GM18861 (cell line): ENCODE results near the gene ATF6.
"Not testable (repeated sequence)": the region's sequence is repeated elsewhere in the genome, so short reads cannot be mapped to it uniquely, and the experiment has no call there.

ENCODE experiments used
- ATAC-seq: cut with Tn5 transposase; IDR thresholded peaks from one replicate; pipeline ENCODE4 v1.9.1; 2021; ENCODE audit not compliant: unreplicated experiment

The ATF6 gene

DNA sequence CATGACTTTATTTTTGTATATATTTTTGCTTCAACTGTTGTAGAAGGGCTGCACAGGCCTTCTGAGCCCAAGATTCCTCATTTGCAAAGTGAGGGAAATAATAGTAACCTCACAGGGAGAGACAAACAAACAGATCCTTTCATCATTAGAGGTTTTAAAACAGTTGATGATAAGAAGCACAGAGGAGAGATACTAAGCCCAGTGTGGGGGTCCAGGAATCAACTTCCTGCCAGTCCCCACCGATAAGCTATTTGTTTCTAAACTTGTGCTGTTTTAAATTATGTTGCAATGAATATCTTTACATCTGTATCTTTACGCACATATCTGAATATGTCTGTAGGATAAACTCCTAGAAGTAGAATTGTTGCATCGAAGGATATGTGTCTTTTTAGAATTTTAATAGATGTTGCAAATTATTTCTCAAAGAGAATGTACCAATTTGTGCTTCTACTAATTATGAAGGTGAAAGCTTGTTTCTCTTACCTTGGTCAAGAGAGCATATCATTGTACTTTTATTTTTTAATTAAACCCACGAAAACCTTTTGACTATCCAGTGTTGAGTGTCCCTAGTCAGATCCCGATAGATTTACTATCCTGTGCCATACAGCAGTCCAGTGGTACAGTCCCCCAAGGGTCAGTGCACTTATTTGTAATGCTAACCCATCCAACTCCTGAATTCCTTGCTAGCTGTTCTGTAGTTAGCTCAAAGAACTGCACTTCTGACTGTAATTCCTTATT, 34.0 kb upstream of the ATF6 start:
- ATAC-seq: no peak

- ATAC-seq: no peak
Observed at GRCh38 chr1:161733526-161733925, 32.6 kb upstream of the ATF6 start.

GRCh38 chr1:161735837-161736236, 30.3 kb upstream of the ATF6 start:
- no peak for ATAC-seq

GRCh38 chr1:161736335-161736969, 29.7 kb upstream of the ATF6 start:
- no peak for ATAC-seq

DNA sequence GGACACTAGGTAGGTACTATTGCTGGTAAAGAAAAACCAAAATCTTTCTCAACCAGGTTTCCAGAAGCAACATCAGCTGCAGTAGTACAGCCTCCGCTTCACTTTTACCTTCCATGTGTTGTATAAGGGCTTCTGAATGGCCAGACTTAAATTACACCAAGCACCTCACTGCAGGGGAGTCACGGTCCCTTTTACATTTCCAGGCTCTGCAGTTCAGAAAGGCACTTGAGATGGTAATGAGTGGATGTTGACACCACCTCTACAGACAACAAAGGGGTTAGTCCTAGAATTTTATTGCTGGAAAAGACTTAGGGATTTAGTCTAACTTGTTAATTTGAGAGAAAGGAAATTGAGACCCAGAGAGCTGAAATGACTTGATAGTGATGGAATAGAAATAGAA, 28.5 kb upstream of the ATF6 start:
- ATAC-seq: no peak

DNA sequence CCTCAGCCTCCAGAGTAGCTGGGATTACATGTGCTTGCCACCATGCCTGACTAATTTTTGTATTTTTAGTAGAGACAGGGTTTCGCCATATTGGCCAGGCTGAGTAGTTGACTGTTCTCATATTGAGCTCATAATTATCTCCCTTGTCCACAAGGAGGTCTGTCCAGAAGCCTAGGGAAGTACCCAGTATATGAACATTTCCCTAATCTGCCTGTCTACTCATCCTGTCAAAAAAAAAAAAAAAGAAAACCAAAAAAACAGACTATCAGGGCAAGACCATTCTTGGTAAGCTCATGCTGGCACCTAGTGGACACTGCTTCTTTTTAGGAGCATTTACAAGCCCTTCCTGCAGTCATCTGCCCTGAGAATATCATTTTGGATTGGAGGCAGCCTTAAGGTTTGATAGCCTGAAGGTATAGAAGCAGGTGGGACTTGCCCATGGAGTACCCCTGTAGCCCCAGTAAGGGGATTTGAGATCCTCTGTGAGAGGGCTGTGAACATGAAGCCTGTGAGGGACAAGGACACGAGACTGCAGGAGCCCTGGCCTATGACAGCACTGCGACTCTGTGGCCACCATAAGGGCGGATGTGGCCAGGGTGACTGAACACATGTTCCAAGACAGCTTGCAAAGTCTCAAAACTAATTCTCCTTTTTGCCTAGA, 27.4 kb upstream of the ATF6 start:
- peak; percentile 44 for ATAC-seq

GRCh38 chr1:161739865-161740566, 26.1 kb upstream of the ATF6 start:
- no peak for ATAC-seq

DNA sequence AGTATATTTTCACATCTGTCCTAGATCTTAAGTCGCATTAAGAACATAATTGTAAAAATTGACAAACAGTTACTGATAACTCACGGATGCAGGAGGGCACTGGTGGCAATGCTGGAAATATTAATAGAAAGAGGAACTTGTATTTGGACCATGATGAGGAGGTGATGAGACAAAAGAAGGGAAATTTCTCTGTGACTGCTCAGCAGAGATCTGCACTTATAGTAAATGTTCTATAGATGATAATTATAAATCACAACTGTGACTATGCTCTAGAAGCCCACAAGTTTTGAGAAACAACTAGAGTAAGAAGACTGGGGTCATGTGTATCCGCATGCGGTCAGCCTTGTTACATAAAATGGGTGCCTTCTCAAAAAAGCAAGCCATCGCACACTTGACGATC, 25.2 kb upstream of the ATF6 start:
- no peak for ATAC-seq

DNA sequence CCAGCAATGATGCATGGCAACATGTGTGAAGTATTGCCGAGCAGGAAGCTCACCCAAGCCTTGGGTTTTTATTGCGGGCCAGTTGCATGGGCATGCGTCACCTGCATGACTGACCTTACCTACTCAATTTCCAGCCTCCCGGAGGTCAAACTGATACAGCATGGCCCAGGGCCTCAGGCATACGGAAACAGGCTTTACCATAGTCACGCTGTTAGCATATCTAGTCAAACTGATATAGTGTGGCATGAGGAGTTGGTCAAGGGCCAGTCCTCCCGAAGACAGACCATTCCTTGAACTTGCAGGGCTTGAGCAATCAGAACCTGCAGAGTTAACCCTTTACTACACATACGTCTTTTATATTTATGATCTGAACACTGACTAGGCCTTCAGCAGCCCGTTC, 22.9 kb upstream of the ATF6 start:
- ATAC-seq: no peak

DNA sequence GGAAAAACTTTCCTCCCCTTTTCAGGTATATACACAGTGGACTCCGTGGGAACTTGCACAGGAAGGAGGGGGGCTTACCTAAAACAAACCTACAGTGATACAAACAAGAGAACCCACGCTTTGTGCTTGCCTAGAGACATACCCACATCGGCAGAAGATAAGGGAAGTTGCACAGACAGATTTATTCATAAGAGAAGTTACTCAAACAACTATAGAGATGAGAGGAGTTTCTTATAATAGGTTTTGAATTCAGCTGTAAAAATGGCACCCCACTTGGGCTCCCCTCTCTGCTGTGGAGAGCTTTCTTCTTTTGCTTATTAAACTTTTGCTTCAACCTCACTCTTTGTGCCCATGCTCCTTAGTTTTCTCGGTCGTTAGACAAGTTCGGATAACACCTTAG, 18.3 kb upstream of the ATF6 start:
- no peak for ATAC-seq

GRCh38 chr1:161749509-161750407, 16.4 kb upstream of the ATF6 start, which contains the start of gene DUSP12:
TSS of gene DUSP12 (plus strand) at chr1:161749786. CDS start at chr1:161749802, 16 bp downstream.
- peak; percentile 97 for ATAC-seq

GRCh38 chr1:161763522-161764098, 2.5 kb upstream of the ATF6 start:
- ATAC-seq: no peak

- no peak for ATAC-seq
Observed at GRCh38 chr1:161768461-161768860, 2.3 kb downstream of the ATF6 start.

DNA sequence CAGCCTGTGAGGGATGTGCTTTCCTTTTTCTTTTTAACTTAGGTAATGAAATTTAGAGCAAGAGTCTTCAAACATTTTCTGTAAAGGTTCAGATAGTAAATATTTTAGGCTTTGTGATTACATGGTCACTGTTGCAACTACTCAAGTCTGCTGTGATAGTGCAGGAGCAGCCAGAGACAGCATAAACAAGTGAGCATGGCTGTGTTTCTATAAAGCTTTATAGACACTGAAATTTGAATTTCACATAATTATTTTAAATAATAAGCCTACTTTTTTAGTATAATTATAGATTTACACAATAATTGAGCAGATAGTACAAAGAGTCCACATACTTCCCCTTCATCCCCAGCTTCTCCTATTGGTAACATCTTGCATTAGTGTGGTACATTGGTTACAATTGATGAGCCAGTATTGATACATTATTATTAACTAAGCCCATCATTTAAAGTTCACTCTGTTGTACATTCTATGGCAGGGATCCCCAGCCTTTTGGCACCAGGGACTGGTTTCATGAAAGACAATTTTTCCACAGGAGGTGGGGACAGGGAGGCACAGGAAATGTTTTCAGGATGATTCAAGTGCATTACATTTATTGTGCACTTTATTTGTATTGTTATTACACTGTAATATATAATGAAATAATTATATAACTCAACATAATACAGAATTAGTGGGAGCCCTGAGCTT, 3.0 kb downstream of the ATF6 start:
- no peak for ATAC-seq

GRCh38 chr1:161769673-161770045, 3.5 kb downstream of the ATF6 start:
- ATAC-seq: not testable (repeated sequence)

DNA sequence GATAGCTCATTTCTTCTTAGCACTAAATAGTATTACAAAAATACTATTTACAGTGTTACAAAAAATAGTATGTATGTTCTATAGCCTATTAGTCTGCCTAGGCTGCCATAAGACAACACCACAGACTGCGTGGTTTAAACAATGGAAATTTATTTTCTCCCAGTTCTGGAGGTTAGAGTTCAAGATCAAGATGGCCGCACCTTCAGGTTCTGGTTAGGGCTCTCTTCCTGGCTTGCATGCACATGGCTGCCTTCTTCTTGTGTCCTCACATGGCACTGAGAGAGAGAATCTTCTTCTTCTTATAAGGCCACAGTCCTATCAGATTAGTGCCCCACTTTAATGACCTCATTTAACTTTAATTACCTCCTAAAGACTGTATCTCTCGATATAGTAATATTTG, 4.1 kb downstream of the ATF6 start:
- ATAC-seq: no peak

DNA sequence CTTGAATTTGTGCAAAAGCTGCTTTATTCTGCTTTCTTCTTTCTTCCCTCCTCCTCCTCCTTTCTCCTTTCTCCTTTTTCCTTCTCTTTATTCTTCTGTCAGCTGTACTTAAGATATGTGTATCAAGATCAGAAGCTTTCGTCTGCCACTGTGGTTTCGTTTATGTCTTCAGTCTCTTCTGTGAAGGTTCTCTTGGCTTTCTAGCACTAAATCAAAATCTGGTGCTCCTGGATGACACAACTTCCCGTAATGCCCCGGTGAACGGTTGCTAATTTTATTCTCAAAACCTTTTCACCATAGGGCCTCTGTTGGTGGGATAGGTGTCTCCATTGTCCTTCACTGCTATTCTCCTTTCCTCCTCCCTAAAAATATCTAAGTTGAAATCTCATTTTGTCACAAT, 5.0 kb downstream of the ATF6 start:
- no peak for ATAC-seq

DNA sequence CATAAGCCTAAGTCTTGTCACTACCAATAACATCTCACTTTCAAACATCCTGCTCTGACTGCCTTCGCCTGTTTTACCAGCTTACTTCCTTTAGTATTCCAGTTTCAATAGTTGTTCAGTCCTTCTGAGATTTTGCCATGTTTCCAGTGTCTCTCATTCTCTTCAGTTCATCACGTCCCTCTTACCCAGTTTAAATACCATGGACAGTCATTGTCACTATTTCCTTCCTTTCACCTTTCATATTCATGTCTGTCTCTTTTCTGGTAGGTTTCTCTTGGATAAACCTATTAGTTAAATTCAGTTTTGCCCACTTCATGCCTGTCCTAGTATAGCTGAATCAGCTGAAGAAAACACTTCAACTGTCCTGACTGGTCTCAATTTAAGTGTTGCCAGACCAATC, 5.9 kb downstream of the ATF6 start:
- ATAC-seq: no peak

DNA sequence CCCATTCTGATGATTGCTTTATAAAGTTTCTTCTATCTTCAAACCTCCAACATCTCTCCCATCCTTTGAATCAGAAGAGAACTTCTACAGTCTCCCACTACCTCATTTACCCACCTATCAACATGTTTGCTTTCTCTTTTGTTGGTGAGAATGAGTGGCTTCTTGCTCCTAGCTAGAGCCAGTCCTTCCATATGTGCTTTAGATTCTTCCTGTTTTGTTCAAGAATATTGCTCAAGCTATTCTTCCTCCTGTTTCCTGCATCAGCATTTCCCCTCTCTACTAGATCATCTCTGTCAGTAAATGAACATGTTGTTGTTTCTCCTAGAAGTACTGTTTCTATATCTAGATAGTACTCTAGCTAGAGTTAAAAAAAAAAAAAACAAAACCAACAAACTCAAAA, 6.3 kb downstream of the ATF6 start:
- no peak for ATAC-seq

GRCh38 chr1:161773791-161774190, 7.7 kb downstream of the ATF6 start:
- no peak for ATAC-seq
